ENCODE measurements around the gene ERN1.

Gene ERN1

GRCh38 chr17:64130559-64131001 is 636 bp upstream of the ERN1 start:
- peak; percentile 8 for TF ChIP-seq CTCF (IDR thresholded peaks at IDR 0.05; ENCODE audit: control insufficient read depth, insufficient read depth, low read depth, low read length, missing control alignments)
- DNase-seq (ENCODE audit: low read depth) = no peak

GRCh38 chr17:64129515-64129764 is 504 bp downstream of the ERN1 start:
- H3K4me3 ChIP-seq (ENCODE audit: control insufficient read depth, low read depth, low read length) = peak overlapping the region; percentile 55
- DNase-seq (ENCODE audit: low read depth) = no peak
- no peak for TF ChIP-seq CTCF (IDR thresholded peaks at IDR 0.05; ENCODE audit: control insufficient read depth, insufficient read depth, low read depth, low read length, missing control alignments)

More at GRCh38 chr17:64130559-64131001, 636 bp upstream of the ERN1 start:
- H3K4me3 ChIP-seq (ENCODE audit: control insufficient read depth, low read depth, low read length) = peak overlapping the region; percentile 59

- H3K4me3 ChIP-seq (ENCODE audit: control insufficient read depth, low read depth, low read length) = peak overlapping the region; percentile 55
- DNase-seq (ENCODE audit: low read depth) = no peak
- TF ChIP-seq CTCF (IDR thresholded peaks at IDR 0.05; ENCODE audit: control insufficient read depth, insufficient read depth, low read depth, low read length, missing control alignments) = no peak
Measured at GRCh38 chr17:64128787-64129514, 993 bp downstream of the ERN1 start.

GRCh38 chr17:64126918-64127317 is 3.0 kb downstream of the ERN1 start:
- H3K4me3 ChIP-seq (ENCODE audit: control insufficient read depth, low read depth, low read length) = no peak overlapping the region
- no peak for TF ChIP-seq CTCF (IDR thresholded peaks at IDR 0.05; ENCODE audit: control insufficient read depth, insufficient read depth, low read depth, low read length, missing control alignments)
- no peak for DNase-seq (ENCODE audit: low read depth)

- no peak for DNase-seq (ENCODE audit: low read depth)
- H3K4me3 ChIP-seq (ENCODE audit: control insufficient read depth, low read depth, low read length) = no peak overlapping the region
- TF ChIP-seq CTCF (IDR thresholded peaks at IDR 0.05; ENCODE audit: control insufficient read depth, insufficient read depth, low read depth, low read length, missing control alignments) = no peak
Measured at GRCh38 chr17:64125937-64126336, 4.0 kb downstream of the ERN1 start.

- no peak overlapping the region for H3K4me3 ChIP-seq (ENCODE audit: control insufficient read depth, low read depth, low read length)
- DNase-seq (ENCODE audit: low read depth) = no peak
- TF ChIP-seq CTCF (IDR thresholded peaks at IDR 0.05; ENCODE audit: control insufficient read depth, insufficient read depth, low read depth, low read length, missing control alignments) = no peak
Measured at GRCh38 chr17:64124609-64125008, 5.3 kb downstream of the ERN1 start.
